Neural progenitor cell (in vitro differentiated cells): ENCODE results near the gene VPS37B. TPM values are rescaled to one million over a fixed set of nuclear protein-coding genes. Genes with fewer than 3 reads are reported as not detected.

ENCODE experiments used
- DNase-seq: peaks from one replicate; pipeline ENCODE4 v3.0.0-alpha.2; 2016; ENCODE audit warnings: low spot score
- H2AFZ ChIP-seq: fragments of 200-600 bp; sonication (generic); replicated peaks from 2 replicates; pipeline ENCODE4 v1.6.1; 2016; ENCODE audit warnings: antibody characterized with exemption
- H3F3A ChIP-seq: fragments of 200-600 bp; sonication (generic); 2 replicates; pipeline ENCODE4 v1.6.1; 2016; ENCODE audit warnings: antibody characterized with exemption, low read depth
- H3K27ac ChIP-seq: fragments of 200-600 bp; sonication (generic); 2 replicates; pipeline ENCODE4 v1.5.1; 2016; ENCODE audit warnings: mild to moderate bottlenecking
- H3K27me3 ChIP-seq: fragments of 200-600 bp; sonication (generic); 2 replicates; pipeline ENCODE4 v1.6.1; 2016; ENCODE audit warnings: mild to moderate bottlenecking, moderate library complexity
- H3K36me3 ChIP-seq: fragments of 200-600 bp; sonication (generic); 2 replicates; pipeline ENCODE4 v1.5.1; 2016
- H3K4me1 ChIP-seq: fragments of 200-600 bp; sonication (generic); 2 replicates; pipeline ENCODE4 v1.6.1; 2016; ENCODE audit warnings: mixed run types
- H3K4me2 ChIP-seq: fragments of 200-600 bp; sonication (generic); 2 replicates; pipeline ENCODE4 v1.6.1; 2016
- H3K4me3 ChIP-seq: fragments of 200-600 bp; sonication (generic); 2 replicates; pipeline ENCODE4 v1.5.1; 2016
- H3K79me2 ChIP-seq: fragments of 200-600 bp; sonication (generic); 2 replicates; pipeline ENCODE4 v1.6.1; 2016; ENCODE audit warnings: low read depth
- H3K9ac ChIP-seq: fragments of 200-600 bp; sonication (generic); 2 replicates; pipeline ENCODE4 v1.6.1; 2016
- H3K9me3 ChIP-seq: fragments of 200-600 bp; sonication (generic); 2 replicates; pipeline ENCODE4 v1.5.1; 2016; ENCODE audit warnings: low read depth
- H4K20me1 ChIP-seq: fragments of 200-600 bp; sonication (generic); 2 replicates; pipeline ENCODE4 v1.6.1; 2016; ENCODE audit warnings: low read depth
- H3K27ac Mint-ChIP-seq: 3 replicates; pipeline ENCODE4 v1.8.0; 2021; ENCODE audit warnings: mixed read lengths
- H3K27me3 Mint-ChIP-seq: 2 replicates; pipeline ENCODE4 v1.8.0; 2022; ENCODE audit warnings: low read depth, mild to moderate bottlenecking, inconsistent platforms, moderate library complexity, mixed read lengths; ENCODE audit not compliant: insufficient read depth
- H3K36me3 Mint-ChIP-seq: 3 replicates; pipeline ENCODE4 v1.8.0; 2021; ENCODE audit warnings: mixed read lengths
- H3K4me1 Mint-ChIP-seq: 3 replicates; pipeline ENCODE4 v1.8.0; 2021; ENCODE audit warnings: mixed read lengths
- H3K4me3 Mint-ChIP-seq: 3 replicates; pipeline ENCODE4 v1.8.0; 2021; ENCODE audit warnings: mild to moderate bottlenecking, moderate library complexity, mixed read lengths
- H3K9me3 Mint-ChIP-seq: 3 replicates; pipeline ENCODE4 v1.8.0; 2020; ENCODE audit warnings: mixed read lengths
- CTCF ChIP-seq: fragments of 200-600 bp; sonication (generic); IDR thresholded peaks from 2 replicates; pipeline ENCODE4 v1.5.1; 2017; ENCODE audit warnings: antibody characterized with exemption, mild to moderate bottlenecking
- EZH2 ChIP-seq: fragments of 200-600 bp; sonication (generic); IDR thresholded peaks from 2 replicates; pipeline ENCODE4 v1.6.1; 2017; ENCODE audit warnings: antibody characterized with exemption, mild to moderate bottlenecking, moderate library complexity
- EZH2phosphoT487 ChIP-seq: fragments of 200-600 bp; sonication (generic); IDR thresholded peaks from 2 replicates; pipeline ENCODE4 v1.6.1; 2017; ENCODE audit warnings: antibody characterized with exemption
- total RNA-seq: library from RNA; depleted of rRNA; stranded (reverse); fragments of >200 nt; gene quantifications from 2 replicates; pipeline ENCODE4 v1.2.3, GENCODE V29; 2015; ENCODE audit warnings: low replicate concordance

The VPS37B gene
- total RNA-seq, 1 donor from 2014 or later: 19.4 TPM

- Mint-ChIP-seq H3K9me3 (no peaks in the 10 kb centered on the region), H3K4me3 (no peak overlapping the region), H3K4me1 (peaks cover 2% of the 10 kb centered on the region), H3K27me3 (peaks cover 5% of the 10 kb centered on the region), H3K27ac (no peak overlapping the region), H3K36me3 (peaks cover 2% of the 10 kb centered on the region)
- Histone ChIP-seq H3F3A (no peaks in the 10 kb centered on the region), H3K9ac (no peak overlapping the region), H3K4me3 (no peak overlapping the region), H3K4me1 (no peaks in the 10 kb centered on the region), H3K4me2 (no peak overlapping the region), H3K79me2 (no peaks in the 10 kb centered on the region), H3K27me3 (no peaks in the 10 kb centered on the region), H4K20me1 (peaks cover 9% of the 10 kb centered on the region), H3K9me3 (no peaks in the 10 kb centered on the region), H3K36me3 (no peaks in the 10 kb centered on the region), H3K27ac (no peak overlapping the region), H2AFZ (no peak overlapping the region)
- TF ChIP-seq EZH2phosphoT487 (no peak), CTCF (no peak), EZH2 (no peak)
- no peak for DNase-seq
Observed at GRCh38 chr12:122858591-122859302, 37.2 kb downstream of the VPS37B start.

GRCh38 chr12:122858171-122858570, 37.8 kb downstream of the VPS37B start:
- H3K4me3 ChIP-seq: no peak overlapping the region
- H3K9me3 Mint-ChIP-seq: no peaks in the 10 kb centered on the region
- H3K4me1 Mint-ChIP-seq: peaks cover 2% of the 10 kb centered on the region
- H3F3A ChIP-seq: no peaks in the 10 kb centered on the region
- H3K4me2 ChIP-seq: no peak overlapping the region
- DNase-seq: no peak
- H3K27ac ChIP-seq: no peak overlapping the region
- H2AFZ ChIP-seq: no peak overlapping the region
- H3K4me3 Mint-ChIP-seq: no peak overlapping the region
- no peaks in the 10 kb centered on the region for H3K36me3 ChIP-seq
- no peaks in the 10 kb centered on the region for H3K9me3 ChIP-seq
- peaks cover 3% of the 10 kb centered on the region for H4K20me1 ChIP-seq
- H3K27me3 ChIP-seq: no peaks in the 10 kb centered on the region
- no peaks in the 10 kb centered on the region for H3K4me1 ChIP-seq
- H3K36me3 Mint-ChIP-seq: peaks cover 2% of the 10 kb centered on the region
- TF ChIP-seq EZH2 (no peak), CTCF (no peak), EZH2phosphoT487 (no peak)
- H3K9ac ChIP-seq: no peak overlapping the region
- H3K79me2 ChIP-seq: no peaks in the 10 kb centered on the region
- peaks cover 2% of the 10 kb centered on the region for H3K27me3 Mint-ChIP-seq
- H3K27ac Mint-ChIP-seq: no peak overlapping the region

- H3K36me3 ChIP-seq: no peaks in the 10 kb centered on the region
- Mint-ChIP-seq H3K27me3 (peaks cover 2% of the 10 kb centered on the region), H3K9me3 (no peaks in the 10 kb centered on the region), H3K4me1 (peaks cover 10% of the 10 kb centered on the region), H3K36me3 (peaks cover 2% of the 10 kb centered on the region), H3K27ac (no peak overlapping the region), H3K4me3 (no peak overlapping the region)
- DNase-seq: no peak
- H2AFZ ChIP-seq: no peak overlapping the region
- H3F3A ChIP-seq: no peaks in the 10 kb centered on the region
- no peak overlapping the region for H3K27ac ChIP-seq
- no peak overlapping the region for H3K4me2 ChIP-seq
- no peaks in the 10 kb centered on the region for H4K20me1 ChIP-seq
- H3K4me1 ChIP-seq: no peaks in the 10 kb centered on the region
- no peak overlapping the region for H3K4me3 ChIP-seq
- H3K79me2 ChIP-seq: no peaks in the 10 kb centered on the region
- no peaks in the 10 kb centered on the region for H3K27me3 ChIP-seq
- H3K9me3 ChIP-seq: no peaks in the 10 kb centered on the region
- TF ChIP-seq CTCF (no peak), EZH2 (no peak), EZH2phosphoT487 (no peak)
- no peak overlapping the region for H3K9ac ChIP-seq
Observed at GRCh38 chr12:122856999-122857671, 38.8 kb downstream of the VPS37B start.
